ENCODE measurements around the gene SLC38A8. TPM values are rescaled to one million over a fixed set of nuclear protein-coding genes. Genes with fewer than 3 reads are reported as not detected.
A peak's percentile ranks its signal among the peaks of the same experiment; 100 is the strongest.

SLC38A8 gene
- total RNA-seq, 1 donor from 2014 or later, result not detected

DNA sequence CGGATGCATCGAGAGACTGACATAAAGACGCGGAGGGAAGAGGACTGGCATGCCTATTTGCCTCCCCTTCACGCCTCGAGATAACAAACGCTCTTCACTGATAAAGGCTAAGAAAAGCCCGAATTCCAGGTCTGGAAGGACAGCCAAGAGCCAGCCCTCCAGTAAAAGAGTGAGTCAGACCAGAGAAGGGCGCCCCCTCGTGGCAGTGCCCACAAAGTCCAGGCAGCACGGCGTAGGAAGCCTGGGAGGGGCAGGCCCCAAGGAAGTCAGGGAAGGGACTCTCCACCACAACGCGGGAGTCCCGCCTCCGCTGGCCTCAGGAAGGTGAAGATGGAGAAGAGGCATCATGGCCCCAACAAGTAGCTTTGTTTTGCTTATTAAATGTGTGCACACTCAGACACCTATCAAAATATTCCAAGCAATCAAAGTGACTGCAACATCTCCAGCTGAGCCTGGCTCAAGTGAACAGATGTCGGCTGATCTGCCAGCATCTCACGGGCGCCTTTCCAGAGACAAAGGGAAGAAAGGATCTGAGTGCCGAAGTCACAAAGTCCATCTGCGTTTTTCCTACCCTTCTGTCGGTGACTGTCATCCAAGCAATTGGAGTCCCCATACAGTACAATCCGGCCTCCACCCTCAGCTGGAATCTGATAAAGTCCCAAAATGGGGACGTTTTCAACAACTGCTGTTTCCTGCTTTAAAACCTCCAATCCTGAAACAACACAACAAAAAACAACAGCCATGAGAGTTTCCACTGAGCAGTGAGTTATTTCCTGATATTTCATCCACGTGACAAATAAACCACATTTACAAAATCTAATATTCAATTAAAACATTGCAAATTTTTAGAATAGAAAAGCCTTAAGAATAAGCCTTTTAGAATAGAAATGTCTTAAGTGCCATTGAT, 20.4 kb upstream of the SLC38A8 start:
- peak; percentile 84 for DNase-seq (ENCODE audit: extremely low spot score, unreplicated experiment)
- peaks cover 5% of the 10 kb centered on the region for H3K4me1 Mint-ChIP-seq (ENCODE audit: unreplicated experiment)
- no peaks in the 10 kb centered on the region for H3K27me3 Mint-ChIP-seq
- H3K36me3 Mint-ChIP-seq, result peaks cover 8% of the 10 kb centered on the region
- H3K4me3 Mint-ChIP-seq, result no peak overlapping the region
- H3K27ac Mint-ChIP-seq, result peak overlapping the region; percentile 68
- TF ChIP-seq, protein P1, sequence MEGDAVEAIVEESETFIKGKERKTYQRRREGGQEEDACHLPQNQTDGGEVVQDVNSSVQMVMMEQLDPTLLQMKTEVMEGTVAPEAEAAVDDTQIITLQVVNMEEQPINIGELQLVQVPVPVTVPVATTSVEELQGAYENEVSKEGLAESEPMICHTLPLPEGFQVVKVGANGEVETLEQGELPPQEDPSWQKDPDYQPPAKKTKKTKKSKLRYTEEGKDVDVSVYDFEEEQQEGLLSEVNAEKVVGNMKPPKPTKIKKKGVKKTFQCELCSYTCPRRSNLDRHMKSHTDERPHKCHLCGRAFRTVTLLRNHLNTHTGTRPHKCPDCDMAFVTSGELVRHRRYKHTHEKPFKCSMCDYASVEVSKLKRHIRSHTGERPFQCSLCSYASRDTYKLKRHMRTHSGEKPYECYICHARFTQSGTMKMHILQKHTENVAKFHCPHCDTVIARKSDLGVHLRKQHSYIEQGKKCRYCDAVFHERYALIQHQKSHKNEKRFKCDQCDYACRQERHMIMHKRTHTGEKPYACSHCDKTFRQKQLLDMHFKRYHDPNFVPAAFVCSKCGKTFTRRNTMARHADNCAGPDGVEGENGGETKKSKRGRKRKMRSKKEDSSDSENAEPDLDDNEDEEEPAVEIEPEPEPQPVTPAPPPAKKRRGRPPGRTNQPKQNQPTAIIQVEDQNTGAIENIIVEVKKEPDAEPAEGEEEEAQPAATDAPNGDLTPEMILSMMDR (conservative IDR thresholded peaks at IDR 0.05), result peak; percentile 98
- no peaks in the 10 kb centered on the region for H3K9me3 Mint-ChIP-seq

DNA sequence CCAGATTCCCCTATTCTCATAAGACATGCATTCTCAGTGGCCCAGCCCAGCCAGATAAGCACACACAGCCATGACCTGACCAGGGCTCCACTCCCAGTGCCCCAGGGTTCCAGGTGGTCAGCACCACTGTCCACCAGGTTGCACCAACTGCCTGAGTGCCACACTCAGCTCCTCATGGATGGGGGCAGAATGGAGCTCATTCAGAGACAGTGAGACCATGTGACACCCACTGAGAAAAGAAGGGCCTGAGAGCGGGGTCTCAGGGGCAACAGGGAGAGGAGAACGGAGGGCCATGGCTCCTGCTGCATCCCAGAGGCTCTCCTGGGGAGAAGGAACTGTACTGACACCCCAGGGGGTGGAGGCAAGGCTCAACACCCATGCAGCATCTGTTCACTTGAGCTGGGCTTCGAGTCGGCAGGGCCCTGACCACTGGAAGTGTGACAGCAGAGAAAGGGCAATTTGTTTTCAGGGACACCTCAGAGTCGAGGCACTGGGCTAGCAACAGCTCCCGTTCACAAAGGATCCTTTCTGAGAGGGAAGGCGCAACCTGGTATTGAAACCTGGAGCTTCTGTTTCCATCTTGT, 18.7 kb upstream of the SLC38A8 start:
- TF ChIP-seq, protein P1 (conservative IDR thresholded peaks at IDR 0.05), result no peak
- H3K27me3 Mint-ChIP-seq, result no peaks in the 10 kb centered on the region
- H3K4me1 Mint-ChIP-seq (ENCODE audit: unreplicated experiment), result peaks cover 5% of the 10 kb centered on the region
- no peaks in the 10 kb centered on the region for H3K9me3 Mint-ChIP-seq
- H3K4me3 Mint-ChIP-seq, result no peak overlapping the region
- H3K27ac Mint-ChIP-seq, result no peak overlapping the region
- peaks cover 15% of the 10 kb centered on the region for H3K36me3 Mint-ChIP-seq
- peak; percentile 37 for DNase-seq (ENCODE audit: extremely low spot score, unreplicated experiment)

DNA sequence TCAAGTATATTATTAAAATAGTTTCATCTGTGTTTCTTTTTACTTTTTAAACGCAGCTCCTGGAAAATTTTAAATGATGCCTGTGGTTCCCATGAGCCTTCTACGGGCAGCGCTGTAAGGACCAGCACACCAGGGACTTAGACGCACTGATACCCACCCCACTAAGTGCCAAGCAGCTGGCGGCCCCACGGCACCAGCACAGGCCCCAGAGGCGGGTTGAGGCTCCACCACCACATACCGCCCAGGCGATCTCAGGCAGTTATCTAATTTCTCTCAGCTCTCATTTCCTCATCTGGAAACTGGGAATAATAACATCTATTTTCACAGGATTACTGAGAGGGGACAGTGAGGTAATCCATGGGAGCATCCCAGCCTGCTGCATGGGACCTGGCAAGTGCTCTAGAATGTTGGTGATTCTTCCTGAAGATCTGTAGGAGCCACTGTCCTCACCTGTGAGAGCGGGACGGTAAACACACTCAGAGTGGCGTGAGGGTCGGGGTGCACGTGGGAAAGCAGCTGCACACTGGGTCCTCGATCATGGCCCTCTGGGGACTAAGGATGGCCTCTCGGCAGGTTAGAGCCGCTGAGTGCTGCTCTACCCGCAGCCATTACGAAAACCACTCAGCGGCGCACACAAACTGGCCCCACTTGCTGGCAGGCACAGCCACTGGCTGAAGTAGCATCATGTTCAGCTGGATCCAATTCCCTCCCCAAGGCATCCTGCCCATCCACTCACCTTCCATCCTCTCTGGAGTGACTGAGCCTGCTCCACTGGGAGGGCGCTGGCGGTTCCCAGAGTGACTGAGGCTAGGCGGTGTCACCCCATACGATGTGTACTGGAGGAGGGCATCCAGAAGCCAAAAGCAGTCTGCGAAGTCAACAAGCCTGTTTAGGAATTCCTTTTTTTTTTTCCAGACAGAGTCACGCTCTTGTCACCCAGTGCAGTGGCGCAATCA, 17.6 kb upstream of the SLC38A8 start:
- H3K27ac Mint-ChIP-seq, result no peak overlapping the region
- no peaks in the 10 kb centered on the region for H3K9me3 Mint-ChIP-seq
- H3K4me1 Mint-ChIP-seq (ENCODE audit: unreplicated experiment), result peaks cover 5% of the 10 kb centered on the region
- H3K27me3 Mint-ChIP-seq, result no peaks in the 10 kb centered on the region
- TF ChIP-seq, protein P1 (conservative IDR thresholded peaks at IDR 0.05), result no peak
- no peak for DNase-seq (ENCODE audit: extremely low spot score, unreplicated experiment)
- H3K4me3 Mint-ChIP-seq, result no peak overlapping the region
- peaks cover 18% of the 10 kb centered on the region for H3K36me3 Mint-ChIP-seq

DNA sequence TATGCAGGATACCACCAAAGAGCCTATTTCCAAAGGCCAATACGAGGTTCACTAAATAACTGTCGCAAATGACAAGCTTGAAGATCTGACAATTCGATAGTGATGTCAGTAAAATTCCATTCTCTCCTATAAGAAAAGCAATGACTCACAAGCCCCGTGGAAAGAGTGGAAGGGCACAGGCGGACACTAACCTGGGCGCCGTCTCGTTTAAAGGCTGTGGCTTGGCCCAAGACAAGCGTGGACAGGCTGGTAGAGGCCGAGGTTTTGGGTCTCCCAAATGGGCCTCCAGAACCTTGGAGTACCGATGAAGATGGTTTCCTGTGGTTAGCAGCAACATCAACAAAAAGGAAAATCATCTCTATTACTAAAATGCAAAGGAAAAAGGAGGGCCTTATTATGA, 16.5 kb upstream of the SLC38A8 start:
- H3K4me3 Mint-ChIP-seq, result no peak overlapping the region
- H3K9me3 Mint-ChIP-seq, result no peaks in the 10 kb centered on the region
- no peak for DNase-seq (ENCODE audit: extremely low spot score, unreplicated experiment)
- no peaks in the 10 kb centered on the region for H3K27me3 Mint-ChIP-seq
- TF ChIP-seq, protein P1 (conservative IDR thresholded peaks at IDR 0.05), result no peak
- H3K4me1 Mint-ChIP-seq (ENCODE audit: unreplicated experiment), result peaks cover 5% of the 10 kb centered on the region
- H3K36me3 Mint-ChIP-seq, result peaks cover 21% of the 10 kb centered on the region
- H3K27ac Mint-ChIP-seq, result no peak overlapping the region

DNA sequence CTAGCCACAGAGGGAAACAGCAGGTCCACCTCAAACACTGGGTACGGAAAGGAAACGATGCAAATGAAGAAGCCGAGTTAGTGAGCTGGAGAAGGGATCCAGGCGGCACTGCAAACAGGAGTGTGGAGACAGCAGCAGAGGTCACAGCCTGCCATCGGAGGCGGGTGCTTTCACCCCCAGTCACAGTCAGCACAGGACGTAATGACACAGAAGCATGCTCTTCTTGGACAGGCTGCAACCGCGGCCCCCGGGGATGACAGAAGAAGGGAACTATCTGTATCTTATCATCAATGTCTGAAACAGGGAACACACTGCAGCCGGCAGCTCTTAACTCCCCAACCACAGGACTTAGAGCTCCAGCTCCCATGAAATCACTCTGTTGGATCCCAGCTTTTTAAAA, 16.1 kb upstream of the SLC38A8 start:
- DNase-seq (ENCODE audit: extremely low spot score, unreplicated experiment), result peak; percentile 42
- TF ChIP-seq, protein P1 (conservative IDR thresholded peaks at IDR 0.05), result no peak
- Mint-ChIP-seq H3K27me3 (no peaks in the 10 kb centered on the region), H3K36me3 (peaks cover 21% of the 10 kb centered on the region), H3K9me3 (no peaks in the 10 kb centered on the region), H3K4me3 (no peak overlapping the region), H3K4me1 (ENCODE audit: unreplicated experiment) (peaks cover 5% of the 10 kb centered on the region), H3K27ac (no peak overlapping the region)
